AG09319 (cell line): ENCODE data around the gene NPPA.

Experiments
- DNase-seq: peaks from one replicate; pipeline ENCODE4 v3.0.0-alpha.2; 2010; ENCODE audit warnings: low read depth; ENCODE audit errors: extremely low read depth
- CTCF ChIP-seq: IDR thresholded peaks from 2 replicates; pipeline ENCODE4 v1.5.1; 2011; ENCODE audit warnings: low read depth, mild to moderate bottlenecking, inconsistent platforms, low read length, moderate library complexity

NPPA gene

GRCh38 chr1:11835441-11836225 lies 11.9 kb downstream of the NPPA start:
- DNase-seq: no peak
- no peak for TF ChIP-seq CTCF

GRCh38 chr1:11833900-11834299 lies 13.7 kb downstream of the NPPA start:
- no peak for TF ChIP-seq CTCF
- DNase-seq: no peak

- no peak for DNase-seq
- TF ChIP-seq CTCF: no peak
Measured at GRCh38 chr1:11833497-11833896, 14.1 kb downstream of the NPPA start.

GRCh38 chr1:11831945-11832725 lies 15.4 kb downstream of the NPPA start:
- no peak for TF ChIP-seq CTCF
- DNase-seq: no peak

GRCh38 chr1:11828511-11828910 lies 19.1 kb downstream of the NPPA start:
- TF ChIP-seq CTCF: no peak
- DNase-seq: no peak

- DNase-seq: no peak
- no peak for TF ChIP-seq CTCF
Measured at GRCh38 chr1:11826946-11827345, 20.6 kb downstream of the NPPA start.

GRCh38 chr1:11825131-11825530 lies 22.5 kb downstream of the NPPA start:
- TF ChIP-seq CTCF: no peak
- DNase-seq: no peak
